WTC11 (cell line): ENCODE measurements around the gene ATG16L1.

Source experiments
- ESRRA ChIP-seq: sonication (generic); formaldehyde crosslinking; IDR thresholded peaks from 2 replicates; pipeline ENCODE4 v1.8.1; 2022; ENCODE audit warnings: mild to moderate bottlenecking, missing genetic modification reagents, borderline replicate concordance
- MXD4 ChIP-seq: fragments of 250-450 bp; sonication (Bioruptor Pico); IDR thresholded peaks from 2 replicates; pipeline ENCODE4 v1.8.0; 2021; ENCODE audit warnings: mild to moderate bottlenecking, moderate library complexity, borderline replicate concordance
- TCF7 ChIP-seq: sonication (generic); formaldehyde crosslinking; IDR thresholded peaks from 2 replicates; pipeline ENCODE4 v1.8.0; 2022; ENCODE audit warnings: mild to moderate bottlenecking, low read depth, missing genetic modification reagents, moderate library complexity
- TEAD1 ChIP-seq: sonication (generic); formaldehyde crosslinking; IDR thresholded peaks from 2 replicates; pipeline ENCODE4 v1.8.0; 2022; ENCODE audit warnings: mild to moderate bottlenecking, missing genetic modification reagents
- TF ChIP-seq, protein P1 (sequence below): fragments of 200-600 bp; IDR thresholded peaks from 2 replicates; pipeline ENCODE4 v1.8.0; 2022; ENCODE audit warnings: antibody characterized with exemption

DNA sequence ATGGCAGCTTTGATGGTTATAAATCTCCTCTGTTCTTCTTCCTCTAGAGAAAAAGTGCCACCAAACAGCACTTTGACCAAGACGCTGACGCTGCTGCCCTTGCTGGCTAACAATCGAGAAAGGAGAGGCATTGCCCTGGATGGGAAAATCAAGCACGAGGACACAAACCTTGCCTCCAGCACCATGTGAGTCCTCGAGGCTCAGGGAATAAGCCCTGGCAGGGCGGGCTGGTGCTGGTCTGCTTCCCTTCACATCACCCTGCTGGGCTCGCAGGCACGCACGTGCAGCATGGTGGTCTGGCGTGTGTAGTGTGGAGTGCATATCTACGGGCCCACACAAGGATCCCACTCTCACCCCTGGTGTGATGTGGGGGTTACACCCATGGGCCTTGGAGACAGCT lies 83.4 kb downstream of the ATG16L1 start:
- TF ChIP-seq, protein P1, sequence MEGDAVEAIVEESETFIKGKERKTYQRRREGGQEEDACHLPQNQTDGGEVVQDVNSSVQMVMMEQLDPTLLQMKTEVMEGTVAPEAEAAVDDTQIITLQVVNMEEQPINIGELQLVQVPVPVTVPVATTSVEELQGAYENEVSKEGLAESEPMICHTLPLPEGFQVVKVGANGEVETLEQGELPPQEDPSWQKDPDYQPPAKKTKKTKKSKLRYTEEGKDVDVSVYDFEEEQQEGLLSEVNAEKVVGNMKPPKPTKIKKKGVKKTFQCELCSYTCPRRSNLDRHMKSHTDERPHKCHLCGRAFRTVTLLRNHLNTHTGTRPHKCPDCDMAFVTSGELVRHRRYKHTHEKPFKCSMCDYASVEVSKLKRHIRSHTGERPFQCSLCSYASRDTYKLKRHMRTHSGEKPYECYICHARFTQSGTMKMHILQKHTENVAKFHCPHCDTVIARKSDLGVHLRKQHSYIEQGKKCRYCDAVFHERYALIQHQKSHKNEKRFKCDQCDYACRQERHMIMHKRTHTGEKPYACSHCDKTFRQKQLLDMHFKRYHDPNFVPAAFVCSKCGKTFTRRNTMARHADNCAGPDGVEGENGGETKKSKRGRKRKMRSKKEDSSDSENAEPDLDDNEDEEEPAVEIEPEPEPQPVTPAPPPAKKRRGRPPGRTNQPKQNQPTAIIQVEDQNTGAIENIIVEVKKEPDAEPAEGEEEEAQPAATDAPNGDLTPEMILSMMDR, result no peak
- TF ChIP-seq ESRRA (CRISPR knock-in tag), result no peak
- no peak for TF ChIP-seq MXD4 (CRISPR knock-in tag)
- TF ChIP-seq TEAD1 (CRISPR knock-in tag), result no peak
- no peak for TF ChIP-seq TCF7 (CRISPR knock-in tag)
